Tibial nerve (tissue), 4 donors: ENCODE measurements around the gene AXDND1.

ENCODE experiments used
- EP300 ChIP-seq, 2 donors: sonication (generic); formaldehyde crosslinking; IDR thresholded peaks; one replicate each; pipeline ENCODE4 v1.6.1; 2017; ENCODE audit warnings: antibody characterized with exemption in 2 of 2, mild to moderate bottlenecking in 1 of 2
- TF ChIP-seq, protein P1 (sequence below), 5 experiments: fragments of 200-600 bp in 3 of 5; fragments of 450-650 bp in 2 of 5; sonication (generic) in 3 of 5; IDR thresholded peaks; one replicate each; pipeline ENCODE4 v1.5.1; 2016 to 2019; ENCODE audit warnings: antibody characterized with exemption in 5 of 5, mild to moderate bottlenecking in 3 of 5, moderate library complexity in 2 of 5

DNA sequence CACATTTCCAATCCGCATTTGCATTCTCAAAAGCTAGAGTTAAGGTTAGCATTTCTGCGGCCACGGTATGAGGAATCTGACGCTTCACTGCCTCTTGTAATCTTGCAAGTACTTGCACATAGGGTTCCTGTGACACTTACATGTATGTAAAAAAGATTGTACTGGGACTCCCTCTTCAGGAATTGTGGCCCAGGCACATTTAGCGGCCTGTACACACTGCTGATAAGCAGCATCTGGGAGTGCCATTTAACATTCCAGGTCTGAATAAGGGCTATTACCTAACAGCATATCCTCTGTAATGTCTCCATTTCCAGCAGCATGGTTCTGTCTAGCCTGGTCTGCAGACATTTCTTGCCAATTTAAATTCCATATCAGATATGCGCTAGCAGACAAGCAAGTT, 75.7 kb downstream of the AXDND1 start:
- no peak for TF ChIP-seq EP300 (IDR thresholded peaks at IDR 0.05)
- TF ChIP-seq, protein P1, sequence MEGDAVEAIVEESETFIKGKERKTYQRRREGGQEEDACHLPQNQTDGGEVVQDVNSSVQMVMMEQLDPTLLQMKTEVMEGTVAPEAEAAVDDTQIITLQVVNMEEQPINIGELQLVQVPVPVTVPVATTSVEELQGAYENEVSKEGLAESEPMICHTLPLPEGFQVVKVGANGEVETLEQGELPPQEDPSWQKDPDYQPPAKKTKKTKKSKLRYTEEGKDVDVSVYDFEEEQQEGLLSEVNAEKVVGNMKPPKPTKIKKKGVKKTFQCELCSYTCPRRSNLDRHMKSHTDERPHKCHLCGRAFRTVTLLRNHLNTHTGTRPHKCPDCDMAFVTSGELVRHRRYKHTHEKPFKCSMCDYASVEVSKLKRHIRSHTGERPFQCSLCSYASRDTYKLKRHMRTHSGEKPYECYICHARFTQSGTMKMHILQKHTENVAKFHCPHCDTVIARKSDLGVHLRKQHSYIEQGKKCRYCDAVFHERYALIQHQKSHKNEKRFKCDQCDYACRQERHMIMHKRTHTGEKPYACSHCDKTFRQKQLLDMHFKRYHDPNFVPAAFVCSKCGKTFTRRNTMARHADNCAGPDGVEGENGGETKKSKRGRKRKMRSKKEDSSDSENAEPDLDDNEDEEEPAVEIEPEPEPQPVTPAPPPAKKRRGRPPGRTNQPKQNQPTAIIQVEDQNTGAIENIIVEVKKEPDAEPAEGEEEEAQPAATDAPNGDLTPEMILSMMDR (IDR thresholded peaks at IDR 0.05) = no peak
